Panc1 (cell line): ENCODE measurements around the gene WDR35.

ENCODE experiments used
- POLR2AphosphoS5 ChIP-seq: IDR thresholded peaks from 2 replicates; pipeline ENCODE4 v1.6.1; 2012; ENCODE audit warnings: mild to moderate bottlenecking, low read depth, low read length, moderate library complexity
- SIN3A ChIP-seq: IDR thresholded peaks from 2 replicates; pipeline ENCODE4 v1.6.1; 2012; ENCODE audit warnings: low read depth, mild to moderate bottlenecking, low read length, moderate library complexity, borderline replicate concordance; ENCODE audit not compliant: insufficient read depth
- TCF7L2 ChIP-seq: IDR thresholded peaks from 2 replicates; pipeline ENCODE4 v1.6.1; 2011; ENCODE audit warnings: mild to moderate bottlenecking, low read depth, low read length, inconsistent platforms
- TF ChIP-seq, protein P1 (sequence below): fragments of 450-650 bp; IDR thresholded peaks from 2 replicates; pipeline ENCODE4 v1.5.1; 2017; ENCODE audit warnings: mild to moderate bottlenecking
- TF ChIP-seq, protein P2 (sequence below), 2 experiments: IDR thresholded peaks; 2 replicates each; pipeline ENCODE4 v1.6.1; 2011 to 2012; ENCODE audit warnings: low read depth in 2 of 2, control low read depth in 1 of 2, low read length in 1 of 2, mild to moderate bottlenecking in 1 of 2, moderate library complexity in 1 of 2; ENCODE audit not compliant: insufficient read depth in 1 of 2

DNA sequence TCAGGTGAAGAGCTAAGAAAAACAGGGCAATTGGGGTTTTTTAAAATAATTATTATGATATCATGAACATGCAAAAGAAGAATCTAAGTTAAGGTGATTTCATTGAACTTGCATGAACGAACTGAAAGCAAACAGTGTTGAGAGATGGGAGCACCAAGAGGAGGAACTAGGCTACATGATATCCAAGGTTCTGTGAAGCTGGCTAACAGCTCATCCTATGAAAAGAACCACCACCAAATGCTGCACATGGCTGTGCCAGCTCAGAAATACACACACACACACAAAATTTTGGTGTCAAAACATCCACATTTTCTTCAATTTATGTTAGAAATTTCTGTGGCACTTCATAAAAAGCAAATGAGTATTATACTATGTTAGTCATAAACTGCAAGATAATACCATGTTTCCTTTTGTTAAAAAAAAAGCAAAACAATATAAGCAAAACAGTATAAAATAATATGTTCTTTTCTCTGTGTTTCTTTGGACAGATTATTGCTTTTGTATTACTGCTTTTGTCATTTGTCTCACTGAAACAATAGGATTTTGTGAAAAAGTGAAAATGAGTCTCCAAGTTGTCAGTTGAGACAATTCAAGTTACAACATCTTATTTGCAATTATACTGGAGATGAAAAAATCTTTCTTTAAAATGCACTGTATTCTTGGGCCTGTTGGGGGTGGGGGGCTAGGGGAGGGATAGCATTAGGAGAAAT lies 75.5 kb downstream of the WDR35 start:
- TF ChIP-seq, protein P1, sequence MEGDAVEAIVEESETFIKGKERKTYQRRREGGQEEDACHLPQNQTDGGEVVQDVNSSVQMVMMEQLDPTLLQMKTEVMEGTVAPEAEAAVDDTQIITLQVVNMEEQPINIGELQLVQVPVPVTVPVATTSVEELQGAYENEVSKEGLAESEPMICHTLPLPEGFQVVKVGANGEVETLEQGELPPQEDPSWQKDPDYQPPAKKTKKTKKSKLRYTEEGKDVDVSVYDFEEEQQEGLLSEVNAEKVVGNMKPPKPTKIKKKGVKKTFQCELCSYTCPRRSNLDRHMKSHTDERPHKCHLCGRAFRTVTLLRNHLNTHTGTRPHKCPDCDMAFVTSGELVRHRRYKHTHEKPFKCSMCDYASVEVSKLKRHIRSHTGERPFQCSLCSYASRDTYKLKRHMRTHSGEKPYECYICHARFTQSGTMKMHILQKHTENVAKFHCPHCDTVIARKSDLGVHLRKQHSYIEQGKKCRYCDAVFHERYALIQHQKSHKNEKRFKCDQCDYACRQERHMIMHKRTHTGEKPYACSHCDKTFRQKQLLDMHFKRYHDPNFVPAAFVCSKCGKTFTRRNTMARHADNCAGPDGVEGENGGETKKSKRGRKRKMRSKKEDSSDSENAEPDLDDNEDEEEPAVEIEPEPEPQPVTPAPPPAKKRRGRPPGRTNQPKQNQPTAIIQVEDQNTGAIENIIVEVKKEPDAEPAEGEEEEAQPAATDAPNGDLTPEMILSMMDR = no peak
- TF ChIP-seq TCF7L2 (no peak), SIN3A (no peak), POLR2AphosphoS5 (no peak)
- TF ChIP-seq, protein P2, sequence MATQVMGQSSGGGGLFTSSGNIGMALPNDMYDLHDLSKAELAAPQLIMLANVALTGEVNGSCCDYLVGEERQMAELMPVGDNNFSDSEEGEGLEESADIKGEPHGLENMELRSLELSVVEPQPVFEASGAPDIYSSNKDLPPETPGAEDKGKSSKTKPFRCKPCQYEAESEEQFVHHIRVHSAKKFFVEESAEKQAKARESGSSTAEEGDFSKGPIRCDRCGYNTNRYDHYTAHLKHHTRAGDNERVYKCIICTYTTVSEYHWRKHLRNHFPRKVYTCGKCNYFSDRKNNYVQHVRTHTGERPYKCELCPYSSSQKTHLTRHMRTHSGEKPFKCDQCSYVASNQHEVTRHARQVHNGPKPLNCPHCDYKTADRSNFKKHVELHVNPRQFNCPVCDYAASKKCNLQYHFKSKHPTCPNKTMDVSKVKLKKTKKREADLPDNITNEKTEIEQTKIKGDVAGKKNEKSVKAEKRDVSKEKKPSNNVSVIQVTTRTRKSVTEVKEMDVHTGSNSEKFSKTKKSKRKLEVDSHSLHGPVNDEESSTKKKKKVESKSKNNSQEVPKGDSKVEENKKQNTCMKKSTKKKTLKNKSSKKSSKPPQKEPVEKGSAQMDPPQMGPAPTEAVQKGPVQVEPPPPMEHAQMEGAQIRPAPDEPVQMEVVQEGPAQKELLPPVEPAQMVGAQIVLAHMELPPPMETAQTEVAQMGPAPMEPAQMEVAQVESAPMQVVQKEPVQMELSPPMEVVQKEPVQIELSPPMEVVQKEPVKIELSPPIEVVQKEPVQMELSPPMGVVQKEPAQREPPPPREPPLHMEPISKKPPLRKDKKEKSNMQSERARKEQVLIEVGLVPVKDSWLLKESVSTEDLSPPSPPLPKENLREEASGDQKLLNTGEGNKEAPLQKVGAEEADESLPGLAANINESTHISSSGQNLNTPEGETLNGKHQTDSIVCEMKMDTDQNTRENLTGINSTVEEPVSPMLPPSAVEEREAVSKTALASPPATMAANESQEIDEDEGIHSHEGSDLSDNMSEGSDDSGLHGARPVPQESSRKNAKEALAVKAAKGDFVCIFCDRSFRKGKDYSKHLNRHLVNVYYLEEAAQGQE (IDR thresholded peaks at IDR 0.05; ENCODE audit: insufficient read depth in 1 of 2, low read depth in 2 of 2, low read length in 1 of 2) = no peak
